Testis (tissue), 2 donors: ENCODE measurements around the gene IL17RB.

Experiments
- POLR2A ChIP-seq: fragments of 450-650 bp; IDR thresholded peaks from one replicate; pipeline ENCODE4 v1.6.1; 2017; ENCODE audit warnings: antibody characterized with exemption, mild to moderate bottlenecking, moderate library complexity
- TF ChIP-seq, protein P1 (sequence below), 3 experiments: fragments of 450-650 bp in 2 of 3; fragments of 200-600 bp in 1 of 3; sonication (generic) in 1 of 3; IDR thresholded peaks; one replicate each; pipeline ENCODE4 v1.5.1; 2016 to 2019; ENCODE audit warnings: antibody characterized with exemption in 3 of 3, mild to moderate bottlenecking in 2 of 3, moderate library complexity in 1 of 3

- TF ChIP-seq, protein P1, sequence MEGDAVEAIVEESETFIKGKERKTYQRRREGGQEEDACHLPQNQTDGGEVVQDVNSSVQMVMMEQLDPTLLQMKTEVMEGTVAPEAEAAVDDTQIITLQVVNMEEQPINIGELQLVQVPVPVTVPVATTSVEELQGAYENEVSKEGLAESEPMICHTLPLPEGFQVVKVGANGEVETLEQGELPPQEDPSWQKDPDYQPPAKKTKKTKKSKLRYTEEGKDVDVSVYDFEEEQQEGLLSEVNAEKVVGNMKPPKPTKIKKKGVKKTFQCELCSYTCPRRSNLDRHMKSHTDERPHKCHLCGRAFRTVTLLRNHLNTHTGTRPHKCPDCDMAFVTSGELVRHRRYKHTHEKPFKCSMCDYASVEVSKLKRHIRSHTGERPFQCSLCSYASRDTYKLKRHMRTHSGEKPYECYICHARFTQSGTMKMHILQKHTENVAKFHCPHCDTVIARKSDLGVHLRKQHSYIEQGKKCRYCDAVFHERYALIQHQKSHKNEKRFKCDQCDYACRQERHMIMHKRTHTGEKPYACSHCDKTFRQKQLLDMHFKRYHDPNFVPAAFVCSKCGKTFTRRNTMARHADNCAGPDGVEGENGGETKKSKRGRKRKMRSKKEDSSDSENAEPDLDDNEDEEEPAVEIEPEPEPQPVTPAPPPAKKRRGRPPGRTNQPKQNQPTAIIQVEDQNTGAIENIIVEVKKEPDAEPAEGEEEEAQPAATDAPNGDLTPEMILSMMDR (IDR thresholded peaks at IDR 0.05): no peak
- TF ChIP-seq POLR2A: no peak
Observed at GRCh38 chr3:53811143-53811927, 35.0 kb upstream of the IL17RB start.
